Activated naive CD4-positive, alpha-beta T cell treated with anti-CD3 and anti-CD28 coated beads, Interleukin-2, amount 10 ng/mL, durations not matched to agents 7 days and 5 days (primary cell): Measurements from ENCODE around the gene RYR2.
A peak's percentile ranks its signal among the peaks of the same experiment; 100 is the strongest.
"Not testable (repeated sequence)": the region's sequence is repeated elsewhere in the genome, so short reads cannot be mapped to it uniquely, and the experiment has no call there.

Experiments used
- CTCF ChIA-PET: fragments of 350-600 bp; sonication (Branson Sonifier 250); formaldehyde crosslinking; loops from one replicate; lab custom pipeline; 2021; ENCODE audit warnings: antibody characterized with exemption; lab: Charles Lee
- DNase-seq: peaks from one replicate; pipeline ENCODE4 v3.0.0-alpha.2; 2020
- H3K27ac Mint-ChIP-seq: one replicate; pipeline ENCODE4 v1.8.0; 2021; ENCODE audit warnings: mild to moderate bottlenecking, moderate library complexity, mixed read lengths
- H3K27me3 Mint-ChIP-seq: one replicate; pipeline ENCODE4 v1.8.0; 2021; ENCODE audit warnings: mild to moderate bottlenecking, mixed read lengths
- H3K36me3 Mint-ChIP-seq: one replicate; pipeline ENCODE4 v1.8.0; 2021; ENCODE audit warnings: mixed read lengths
- H3K4me1 Mint-ChIP-seq: one replicate; pipeline ENCODE4 v1.8.0; 2021; ENCODE audit warnings: mixed read lengths
- H3K4me3 Mint-ChIP-seq: one replicate; pipeline ENCODE4 v1.8.0; 2021; ENCODE audit warnings: mild to moderate bottlenecking, moderate library complexity, mixed read lengths
- H3K9me3 Mint-ChIP-seq: one replicate; pipeline ENCODE4 v1.8.0; 2021; ENCODE audit warnings: mixed read lengths

The RYR2 gene

DNA sequence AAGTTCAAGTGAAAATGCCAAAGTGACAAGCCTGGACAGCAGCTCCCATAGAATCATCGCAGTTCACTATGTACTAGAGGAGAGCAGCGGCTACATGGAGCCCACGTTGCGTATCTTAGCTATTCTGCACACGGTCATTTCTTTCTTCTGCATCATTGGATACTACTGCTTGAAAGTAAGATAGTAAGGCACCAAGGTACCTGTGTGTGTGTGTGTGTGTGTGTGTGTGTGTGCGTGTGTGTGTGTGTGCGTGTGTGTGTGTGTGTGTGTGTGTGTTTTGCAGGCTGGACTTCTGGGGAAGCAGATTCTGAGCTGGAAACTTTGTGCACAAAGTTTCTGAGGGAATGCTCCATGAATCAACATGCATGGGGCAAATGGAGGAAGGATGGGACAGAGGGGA is 750.2 kb downstream of the RYR2 start:
- H3K9me3 Mint-ChIP-seq: no peaks in the 10 kb centered on the region
- no peak overlapping the region for H3K4me3 Mint-ChIP-seq
- no peak for DNase-seq
- H3K4me1 Mint-ChIP-seq: no peaks in the 10 kb centered on the region
- no peaks in the 10 kb centered on the region for H3K36me3 Mint-ChIP-seq
- CTCF ChIA-PET: no interaction called here
- no peaks in the 10 kb centered on the region for H3K27me3 Mint-ChIP-seq
- H3K27ac Mint-ChIP-seq: no peak overlapping the region

DNA sequence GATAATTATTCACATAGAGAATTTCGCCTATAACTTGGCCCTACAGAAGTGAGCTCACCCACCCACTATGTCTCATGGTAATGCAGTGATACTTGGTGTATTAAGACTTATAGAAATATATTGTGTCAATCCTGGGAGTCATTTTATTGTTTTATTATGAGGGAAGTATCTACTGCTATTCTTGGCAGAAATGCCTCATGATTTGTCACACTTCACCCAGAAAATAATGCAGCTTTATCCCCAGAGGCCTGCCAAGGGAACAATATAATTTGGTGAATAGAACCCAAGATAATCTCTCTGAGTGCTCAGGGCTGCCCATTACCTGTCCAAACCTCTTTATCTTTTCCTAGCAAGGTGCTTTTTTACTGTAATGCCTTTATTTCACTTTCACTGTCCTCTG is 750.7 kb downstream of the RYR2 start:
- Mint-ChIP-seq H3K36me3 (no peaks in the 10 kb centered on the region), H3K4me3 (no peak overlapping the region), H3K4me1 (no peaks in the 10 kb centered on the region), H3K27me3 (no peaks in the 10 kb centered on the region), H3K27ac (no peak overlapping the region), H3K9me3 (no peaks in the 10 kb centered on the region)
- no peak for DNase-seq
- CTCF ChIA-PET: no interaction called here

DNA sequence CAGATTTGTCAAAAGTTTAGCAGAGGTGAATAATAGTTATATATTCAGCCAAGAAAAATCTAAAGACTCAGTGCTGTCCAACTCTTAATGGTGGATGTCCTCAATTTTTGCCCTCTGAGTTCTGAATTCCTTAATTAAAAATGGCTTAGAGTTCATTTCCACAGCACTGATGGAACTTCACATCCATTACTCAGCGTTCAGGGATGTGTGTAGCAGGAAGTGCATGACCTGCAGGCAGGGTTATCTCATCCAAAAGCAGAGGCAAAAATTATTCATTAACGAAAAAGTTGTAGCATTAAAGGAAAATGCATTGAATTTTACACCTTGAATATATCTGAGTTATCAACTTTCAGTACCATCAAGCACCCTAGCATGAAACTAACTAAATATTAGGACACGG is 752.1 kb downstream of the RYR2 start:
- no peaks in the 10 kb centered on the region for H3K36me3 Mint-ChIP-seq
- CTCF ChIA-PET: no interaction called here
- H3K27ac Mint-ChIP-seq: no peak overlapping the region
- no peaks in the 10 kb centered on the region for H3K9me3 Mint-ChIP-seq
- H3K27me3 Mint-ChIP-seq: no peaks in the 10 kb centered on the region
- no peak overlapping the region for H3K4me3 Mint-ChIP-seq
- no peak for DNase-seq
- no peaks in the 10 kb centered on the region for H3K4me1 Mint-ChIP-seq

DNA sequence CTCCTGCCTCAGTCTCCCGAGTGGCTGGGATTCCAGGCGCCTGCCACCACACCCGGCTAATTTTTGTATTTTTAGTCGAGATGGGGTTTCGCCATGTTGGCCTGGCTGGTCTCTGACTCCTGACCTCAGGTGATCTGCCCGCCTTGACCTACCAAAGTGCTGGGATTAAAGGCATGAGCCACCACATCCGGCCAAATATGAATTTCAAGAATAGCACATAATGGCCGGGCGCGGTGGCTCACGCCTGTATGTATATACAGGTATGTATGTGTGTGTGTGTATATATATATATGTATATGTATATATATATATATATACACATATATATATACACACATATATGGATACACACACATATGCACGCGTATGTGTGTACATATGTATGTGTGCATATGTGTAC is 753.6 kb downstream of the RYR2 start:
- H3K4me3 Mint-ChIP-seq: no peak overlapping the region
- no peaks in the 10 kb centered on the region for H3K9me3 Mint-ChIP-seq
- H3K4me1 Mint-ChIP-seq: no peaks in the 10 kb centered on the region
- CTCF ChIA-PET: no interaction called here
- H3K36me3 Mint-ChIP-seq: no peaks in the 10 kb centered on the region
- no peak overlapping the region for H3K27ac Mint-ChIP-seq
- no peaks in the 10 kb centered on the region for H3K27me3 Mint-ChIP-seq
- DNase-seq: no peak

DNA sequence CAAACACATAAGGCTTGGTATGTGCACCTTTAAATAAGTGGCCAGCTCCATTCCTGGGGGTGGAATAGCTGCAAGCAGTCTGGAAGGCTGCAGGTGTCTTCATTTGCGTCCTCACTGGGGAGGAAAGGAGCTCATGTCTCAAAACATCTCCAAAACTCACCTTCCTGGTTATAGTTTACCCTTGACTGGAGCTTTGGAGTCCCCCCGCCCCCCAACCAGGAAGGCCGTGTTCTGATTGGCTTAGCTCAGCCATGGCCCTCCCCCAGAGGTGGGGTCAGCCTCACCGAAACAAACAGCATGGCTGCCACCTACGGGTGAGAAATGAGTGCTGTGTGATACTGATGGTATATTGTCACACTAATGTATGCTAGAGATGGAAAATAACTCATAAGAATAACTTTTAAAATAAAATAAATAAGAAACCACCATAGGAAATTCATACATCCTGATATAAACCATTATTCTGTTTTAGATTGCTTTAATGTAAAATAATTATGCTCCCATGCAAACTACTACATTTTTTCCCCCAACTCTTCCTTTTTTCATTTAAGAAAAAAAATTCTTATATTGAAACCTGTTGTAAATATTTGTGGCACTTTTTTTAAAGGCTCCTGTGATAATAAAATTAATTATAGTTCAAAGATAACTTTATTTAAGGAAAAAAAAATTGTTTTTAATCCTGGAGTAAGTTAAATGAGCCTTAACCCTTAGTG is 757.9 kb downstream of the RYR2 start:
- no peaks in the 10 kb centered on the region for H3K9me3 Mint-ChIP-seq
- H3K4me1 Mint-ChIP-seq: no peaks in the 10 kb centered on the region
- H3K27ac Mint-ChIP-seq: no peak overlapping the region
- no peaks in the 10 kb centered on the region for H3K36me3 Mint-ChIP-seq
- no peaks in the 10 kb centered on the region for H3K27me3 Mint-ChIP-seq
- no peak overlapping the region for H3K4me3 Mint-ChIP-seq
- CTCF ChIA-PET: interaction anchor here (1.0 to 1.4 kb wide), 2 partner anchors 9 to 15 kb away, joined by 5 to 6 read pairs; no protein-coding TSS in a partner anchor
- peak; percentile 47 for DNase-seq

DNA sequence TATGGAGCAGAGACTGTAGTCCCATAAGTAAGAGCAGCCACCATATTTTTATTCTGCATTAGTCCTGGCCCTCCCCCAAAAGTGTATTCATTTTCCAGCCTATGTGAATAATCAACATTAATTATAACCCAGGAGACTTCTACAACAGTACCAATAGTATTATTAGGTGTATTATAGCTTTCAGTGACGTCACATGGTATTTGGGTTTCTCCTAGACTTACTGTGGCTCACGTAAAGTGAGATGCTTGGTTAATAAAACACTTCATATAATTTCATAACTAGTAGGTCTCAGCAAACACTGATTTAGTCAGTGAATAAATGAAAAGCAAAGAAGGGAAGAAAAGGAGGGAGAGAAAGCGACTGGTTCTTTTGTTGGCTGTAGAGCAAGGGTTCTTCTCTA is 762.5 kb downstream of the RYR2 start:
- no peaks in the 10 kb centered on the region for H3K9me3 Mint-ChIP-seq
- CTCF ChIA-PET: no interaction called here
- no peaks in the 10 kb centered on the region for H3K36me3 Mint-ChIP-seq
- no peak for DNase-seq
- H3K4me3 Mint-ChIP-seq: no peak overlapping the region
- no peak overlapping the region for H3K27ac Mint-ChIP-seq
- no peaks in the 10 kb centered on the region for H3K4me1 Mint-ChIP-seq
- H3K27me3 Mint-ChIP-seq: no peaks in the 10 kb centered on the region

DNA sequence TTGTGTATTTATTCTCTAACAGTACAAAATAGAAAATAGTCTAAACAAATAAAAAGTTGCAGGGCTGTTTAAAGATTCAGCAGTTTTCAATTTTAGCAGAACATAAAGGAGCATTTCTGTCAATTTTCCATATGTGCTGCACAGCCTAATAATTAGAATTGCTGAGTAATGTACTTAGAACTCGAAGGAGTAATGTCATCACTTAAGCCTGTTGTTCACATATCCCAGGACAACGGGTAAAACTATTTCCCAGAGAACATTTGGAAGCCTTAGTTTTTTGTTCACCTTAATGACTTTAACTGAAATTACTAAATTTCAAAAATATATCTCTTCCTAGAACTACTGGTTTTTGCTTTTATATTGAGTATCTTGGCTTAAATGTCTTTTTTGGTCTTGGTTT is 767.1 kb downstream of the RYR2 start:
- no peak for DNase-seq
- Mint-ChIP-seq H3K9me3 (no peaks in the 10 kb centered on the region), H3K27me3 (no peaks in the 10 kb centered on the region), H3K4me3 (no peak overlapping the region), H3K27ac (no peak overlapping the region), H3K4me1 (no peaks in the 10 kb centered on the region), H3K36me3 (no peaks in the 10 kb centered on the region)
- CTCF ChIA-PET: interaction anchor here (2.4 kb wide), 1 partner anchor 10 kb away, joined by 6 read pairs; no protein-coding TSS in a partner anchor

DNA sequence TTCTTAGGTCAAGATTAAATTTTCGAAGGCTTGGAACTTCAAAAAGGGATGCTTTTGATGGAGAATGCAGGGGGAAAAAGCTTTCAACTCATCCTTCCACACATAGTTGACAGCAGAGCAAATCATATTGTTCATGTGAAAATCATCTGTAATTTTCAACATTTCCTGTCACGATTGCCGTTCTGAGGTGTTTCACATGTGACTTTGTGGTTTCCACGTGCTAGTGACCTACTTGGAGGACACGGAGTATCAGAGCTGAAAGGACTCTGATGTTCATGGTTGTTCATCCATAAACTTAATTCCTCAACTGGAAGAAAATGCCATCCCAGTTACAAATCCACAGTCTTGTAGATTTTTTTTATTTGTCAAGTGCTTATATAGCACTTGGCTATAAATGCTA is 769.6 kb downstream of the RYR2 start:
- DNase-seq: no peak
- H3K36me3 Mint-ChIP-seq: no peaks in the 10 kb centered on the region
- H3K4me3 Mint-ChIP-seq: no peak overlapping the region
- no peaks in the 10 kb centered on the region for H3K27me3 Mint-ChIP-seq
- H3K27ac Mint-ChIP-seq: no peak overlapping the region
- H3K4me1 Mint-ChIP-seq: no peaks in the 10 kb centered on the region
- H3K9me3 Mint-ChIP-seq: no peaks in the 10 kb centered on the region
- CTCF ChIA-PET: interaction anchor here (0.6 kb wide), 1 partner anchor 232 kb away, joined by 3 read pairs; no protein-coding TSS in a partner anchor

DNA sequence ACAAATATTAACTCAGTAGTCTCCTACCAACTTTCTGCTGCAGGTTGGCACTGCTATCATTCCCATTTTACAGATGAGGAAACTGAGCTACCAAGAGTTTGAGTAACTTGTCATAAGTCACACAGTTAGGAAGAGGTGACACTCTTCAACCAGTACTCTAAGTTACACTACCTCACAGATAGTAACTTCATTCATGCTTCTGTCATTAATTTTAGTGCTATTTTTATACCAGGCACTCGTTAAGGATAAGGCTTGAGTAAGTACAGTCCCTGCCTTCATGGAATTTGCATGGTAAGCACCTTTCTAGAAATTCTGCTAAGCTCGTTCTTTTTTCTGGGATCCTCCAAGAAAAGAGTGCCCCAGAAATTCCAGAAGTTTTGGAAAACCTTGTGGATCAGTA is 770.1 kb downstream of the RYR2 start:
- no peaks in the 10 kb centered on the region for H3K27me3 Mint-ChIP-seq
- H3K36me3 Mint-ChIP-seq: no peaks in the 10 kb centered on the region
- H3K4me1 Mint-ChIP-seq: no peaks in the 10 kb centered on the region
- DNase-seq: no peak
- no peaks in the 10 kb centered on the region for H3K9me3 Mint-ChIP-seq
- CTCF ChIA-PET: interaction anchor here (0.6 kb wide), 1 partner anchor 233 kb away, joined by 3 read pairs; no protein-coding TSS in a partner anchor
- no peak overlapping the region for H3K4me3 Mint-ChIP-seq
- H3K27ac Mint-ChIP-seq: no peak overlapping the region

DNA sequence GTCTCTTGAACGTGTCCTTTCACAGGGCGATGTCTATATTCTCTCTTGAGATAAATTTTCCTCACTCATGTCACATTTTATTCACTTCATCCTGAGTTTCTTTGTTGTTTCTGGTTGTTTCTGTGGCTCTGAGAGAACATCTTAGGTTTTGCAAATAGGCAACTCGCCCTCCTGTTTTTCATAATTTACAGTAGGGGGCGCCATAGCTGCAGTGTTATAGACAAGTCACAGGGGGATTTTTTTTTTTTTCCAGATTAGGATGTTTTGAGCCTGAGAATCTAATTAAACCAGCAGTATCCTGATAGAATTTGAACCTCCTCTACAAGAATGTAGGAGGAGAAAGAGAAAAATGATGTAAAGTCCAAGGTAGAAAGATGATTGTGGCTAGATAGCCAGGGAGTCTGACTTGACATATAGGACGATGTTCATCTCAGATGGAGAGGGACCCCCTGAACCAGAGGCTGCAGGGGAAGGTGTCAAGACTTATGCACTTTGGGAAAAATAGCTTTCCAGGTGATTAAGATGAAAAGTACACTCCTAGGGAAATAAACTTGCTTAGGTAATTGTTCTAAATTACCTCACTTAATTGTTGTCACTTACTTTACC is 772.4 kb downstream of the RYR2 start:
- H3K4me1 Mint-ChIP-seq: no peaks in the 10 kb centered on the region
- no peaks in the 10 kb centered on the region for H3K9me3 Mint-ChIP-seq
- no peaks in the 10 kb centered on the region for H3K36me3 Mint-ChIP-seq
- no peak overlapping the region for H3K27ac Mint-ChIP-seq
- H3K27me3 Mint-ChIP-seq: no peaks in the 10 kb centered on the region
- CTCF ChIA-PET: interaction anchor here (1.1 to 1.4 kb wide), 3 partner anchors 11 to 14 kb away, joined by 3 to 5 read pairs (median 3); no protein-coding TSS in a partner anchor
- no peak overlapping the region for H3K4me3 Mint-ChIP-seq
- DNase-seq: no peak

DNA sequence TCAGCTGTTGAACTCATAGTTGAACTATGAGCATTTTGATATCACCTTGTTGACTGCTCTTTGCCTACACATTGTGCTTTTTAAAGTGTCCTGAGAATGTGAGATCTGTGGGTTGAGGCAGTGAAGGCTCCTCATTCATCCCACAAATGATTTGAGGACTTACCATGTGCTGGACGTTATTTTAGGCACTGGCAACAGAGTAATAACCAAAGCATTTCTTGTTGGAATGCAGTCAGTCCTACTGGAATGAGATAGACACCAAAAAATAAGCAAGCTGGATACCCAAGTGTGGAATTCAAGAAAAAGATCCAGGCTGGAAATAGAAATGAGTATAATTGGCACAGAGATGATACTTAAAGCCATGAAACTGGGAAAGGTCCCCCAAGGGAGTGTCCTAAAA is 775.3 kb downstream of the RYR2 start:
- H3K27me3 Mint-ChIP-seq: no peaks in the 10 kb centered on the region
- H3K36me3 Mint-ChIP-seq: no peaks in the 10 kb centered on the region
- no peak for DNase-seq
- no peak overlapping the region for H3K4me3 Mint-ChIP-seq
- no peaks in the 10 kb centered on the region for H3K4me1 Mint-ChIP-seq
- no peak overlapping the region for H3K27ac Mint-ChIP-seq
- CTCF ChIA-PET: interaction anchor here (1.4 kb wide), 1 partner anchor 10 kb away, joined by 4 read pairs; no protein-coding TSS in a partner anchor
- peaks cover 2% of the 10 kb centered on the region for H3K9me3 Mint-ChIP-seq

DNA sequence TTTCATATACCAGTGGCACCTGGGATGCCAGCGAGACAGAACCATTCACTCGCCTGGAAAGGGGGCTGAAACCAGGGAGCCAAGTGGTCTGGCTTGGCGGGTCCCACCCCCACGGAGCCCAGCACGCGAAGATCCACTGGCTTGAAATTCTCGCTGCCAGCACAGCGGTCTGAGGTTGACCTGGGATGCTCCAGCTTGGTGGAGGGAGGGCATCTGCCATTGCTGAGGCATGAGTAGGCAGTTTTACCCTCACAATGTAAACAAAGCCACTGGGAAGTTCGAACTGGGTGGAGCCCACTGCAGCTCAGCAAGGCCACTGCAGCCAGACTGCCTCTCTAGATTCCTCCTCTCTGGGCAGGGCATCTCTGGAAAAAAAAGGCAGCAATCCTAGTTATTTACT is 778.6 kb downstream of the RYR2 start:
- H3K9me3 Mint-ChIP-seq, H3K4me3 Mint-ChIP-seq, H3K27me3 Mint-ChIP-seq, H3K27ac Mint-ChIP-seq, CTCF ChIA-PET, H3K36me3 Mint-ChIP-seq, DNase-seq, H3K4me1 Mint-ChIP-seq: not testable (repeated sequence)

DNA sequence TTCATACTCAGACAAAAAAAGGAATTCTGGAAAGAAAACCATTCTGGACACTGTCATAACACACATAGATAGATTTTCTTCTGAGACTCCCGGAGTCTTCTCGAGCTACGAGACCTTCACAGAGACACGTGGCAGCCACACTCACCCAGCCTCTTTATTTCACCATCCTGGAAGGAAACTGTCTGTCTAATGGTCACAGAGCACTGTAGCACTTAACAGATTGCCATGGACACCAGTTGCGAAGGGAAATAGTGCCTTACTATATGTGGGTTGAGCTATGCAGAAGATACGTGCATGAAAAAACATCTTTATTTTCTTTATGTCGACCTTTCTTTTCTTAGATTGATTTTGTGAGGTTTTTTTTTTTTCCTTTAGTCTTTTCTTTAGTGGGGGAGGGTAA is 790.9 kb downstream of the RYR2 start:
- Mint-ChIP-seq H3K36me3 (no peaks in the 10 kb centered on the region), H3K27me3 (no peaks in the 10 kb centered on the region), H3K4me3 (no peak overlapping the region), H3K9me3 (peaks cover 5% of the 10 kb centered on the region), H3K27ac (no peak overlapping the region), H3K4me1 (no peaks in the 10 kb centered on the region)
- DNase-seq: no peak
- CTCF ChIA-PET: no interaction called here

DNA sequence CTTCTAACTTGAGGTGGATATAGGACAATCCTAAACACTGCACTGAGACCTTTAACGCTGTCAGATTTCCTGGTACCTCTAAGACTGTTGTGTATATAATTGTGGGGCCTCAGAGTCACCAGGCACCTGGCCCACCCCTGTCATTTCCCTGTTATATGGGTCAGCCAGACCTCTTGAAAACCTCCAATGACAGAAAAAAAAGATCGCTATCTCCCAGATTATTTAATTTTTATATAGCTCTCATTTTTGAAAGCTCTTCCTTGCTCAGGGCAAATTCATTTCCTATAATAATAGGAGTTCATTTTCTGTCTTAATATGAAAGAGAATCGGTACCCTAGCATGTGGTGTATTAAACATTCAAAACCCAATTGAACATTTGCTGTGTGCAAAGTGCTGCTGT is 792.1 kb downstream of the RYR2 start:
- CTCF ChIA-PET: no interaction called here
- Mint-ChIP-seq H3K27me3 (no peaks in the 10 kb centered on the region), H3K9me3 (peaks cover 6% of the 10 kb centered on the region), H3K36me3 (no peaks in the 10 kb centered on the region), H3K4me1 (no peaks in the 10 kb centered on the region), H3K27ac (no peak overlapping the region), H3K4me3 (no peak overlapping the region)
- DNase-seq: no peak

DNA sequence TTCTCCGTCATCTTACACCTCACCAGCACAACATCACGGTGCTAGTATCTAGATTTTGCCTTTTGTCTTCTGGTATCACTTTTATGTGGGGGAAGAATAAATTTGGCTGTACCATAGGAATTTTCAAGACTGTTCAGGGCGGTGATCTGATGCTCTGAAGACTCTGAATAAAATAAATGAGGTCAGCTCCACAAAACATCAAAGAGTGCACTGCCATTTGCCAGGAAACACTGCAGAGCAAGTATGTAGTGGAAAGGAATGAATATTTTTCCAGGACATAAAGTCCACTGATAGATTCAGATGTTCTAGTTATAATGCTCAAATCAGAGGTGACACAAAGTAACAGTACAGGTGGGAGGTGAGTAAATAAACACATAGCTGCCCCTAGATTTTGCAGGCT is 792.5 kb downstream of the RYR2 start:
- no peaks in the 10 kb centered on the region for H3K27me3 Mint-ChIP-seq
- no peak overlapping the region for H3K4me3 Mint-ChIP-seq
- H3K4me1 Mint-ChIP-seq: no peaks in the 10 kb centered on the region
- H3K27ac Mint-ChIP-seq: no peak overlapping the region
- no peaks in the 10 kb centered on the region for H3K36me3 Mint-ChIP-seq
- CTCF ChIA-PET: no interaction called here
- DNase-seq: no peak
- peaks cover 8% of the 10 kb centered on the region for H3K9me3 Mint-ChIP-seq
